HG03460 (cell line): ENCODE results near the gene CPD.
"Not testable (repeated sequence)": the region's sequence is repeated elsewhere in the genome, so short reads cannot be mapped to it uniquely, and the experiment has no call there.

Experiments used
- ATAC-seq: cut with Tn5 transposase; IDR thresholded peaks from one replicate; pipeline ENCODE4 v1.9.1; 2021; ENCODE audit not compliant: unreplicated experiment

Gene CPD

GRCh38 chr17:30381340-30381659, 2.6 kb downstream of the CPD start:
- ATAC-seq: no peak

DNA sequence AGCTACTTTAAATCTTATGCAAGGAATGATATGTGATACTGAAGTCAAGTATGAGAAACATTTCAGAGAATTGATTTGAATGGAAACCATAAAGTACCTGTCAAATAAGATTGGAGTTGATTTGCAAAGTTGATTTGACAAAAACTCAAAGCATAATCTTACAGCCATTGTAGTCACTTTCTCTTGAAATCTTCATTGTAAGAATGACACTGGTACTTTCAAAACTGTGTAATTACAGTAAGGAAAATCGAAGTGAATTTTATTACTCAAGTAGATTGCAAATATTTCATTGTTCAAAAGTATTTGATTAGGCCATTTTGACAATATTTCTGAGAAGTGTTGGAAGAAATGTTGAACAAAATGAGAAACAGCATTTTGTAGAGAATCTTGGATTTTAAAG, 3.6 kb downstream of the CPD start:
- no peak for ATAC-seq

- ATAC-seq: no peak
Measured at GRCh38 chr17:30388321-30389179, 9.8 kb downstream of the CPD start.

- no peak for ATAC-seq
Measured at GRCh38 chr17:30389756-30390300, 11.1 kb downstream of the CPD start.

GRCh38 chr17:30391534-30391933, 12.8 kb downstream of the CPD start:
- no peak for ATAC-seq

DNA sequence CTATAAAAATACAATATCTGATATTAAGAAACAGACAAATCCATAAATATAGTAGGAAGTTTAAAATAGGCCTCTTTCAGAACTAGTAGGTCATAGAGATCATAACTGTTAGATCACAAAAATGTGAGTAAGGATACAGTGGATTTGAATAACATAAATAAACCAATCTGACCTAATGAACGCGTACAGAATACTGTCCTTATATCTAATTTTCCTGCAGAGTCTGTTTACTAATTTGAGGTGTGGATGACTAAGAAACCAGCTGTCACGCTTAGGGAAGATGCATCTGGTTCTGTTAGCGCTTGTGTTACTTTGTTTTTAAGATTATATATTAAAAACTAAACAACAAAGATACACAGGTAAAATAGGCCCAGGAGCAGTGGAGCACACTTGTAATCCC, 14.8 kb downstream of the CPD start:
- ATAC-seq: no peak

DNA sequence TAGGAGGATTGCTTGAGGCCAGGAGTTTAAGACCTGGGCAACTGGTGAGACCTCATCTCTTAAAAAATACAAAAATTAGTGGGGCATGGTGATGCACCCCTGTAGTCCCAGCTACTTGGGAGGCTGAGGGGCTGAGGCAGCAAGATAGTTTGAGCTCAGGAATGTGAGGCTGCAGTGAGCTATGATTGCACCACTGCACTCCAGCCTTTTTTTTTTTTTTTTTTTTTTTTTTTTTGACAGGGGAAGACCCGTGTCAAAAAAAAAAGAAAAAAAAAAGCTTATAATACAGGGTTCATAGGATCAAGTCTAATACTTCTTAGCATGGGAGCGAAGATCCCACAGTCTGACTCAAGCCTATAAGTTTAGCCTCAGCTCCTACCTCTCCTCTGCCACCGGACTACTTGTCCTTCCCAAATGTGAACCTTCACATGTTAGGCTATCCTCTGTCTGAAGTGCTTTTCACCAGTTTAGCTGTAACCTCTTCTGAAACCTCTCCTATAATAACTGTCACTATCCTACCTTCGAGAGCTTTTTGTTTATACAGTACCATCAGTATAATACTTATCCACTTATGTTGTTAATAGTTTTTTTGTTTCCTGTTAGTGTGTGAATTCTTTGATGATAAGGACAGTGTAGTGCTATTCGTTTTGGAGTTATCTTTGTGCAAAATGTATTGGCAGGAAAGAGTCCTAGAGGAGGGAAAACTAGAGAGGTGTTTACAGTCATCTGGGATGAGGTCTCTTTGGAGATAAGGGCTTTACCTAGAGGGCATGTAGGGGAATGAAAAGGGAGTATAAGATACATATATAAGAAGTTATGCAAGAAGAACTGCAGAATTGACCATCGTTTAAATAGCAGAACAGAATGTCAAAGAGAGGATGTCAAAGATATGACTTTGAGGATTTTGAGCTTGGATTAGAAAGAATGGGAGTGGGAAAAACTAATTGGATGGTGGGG, 15.5 kb downstream of the CPD start:
- ATAC-seq: no peak

DNA sequence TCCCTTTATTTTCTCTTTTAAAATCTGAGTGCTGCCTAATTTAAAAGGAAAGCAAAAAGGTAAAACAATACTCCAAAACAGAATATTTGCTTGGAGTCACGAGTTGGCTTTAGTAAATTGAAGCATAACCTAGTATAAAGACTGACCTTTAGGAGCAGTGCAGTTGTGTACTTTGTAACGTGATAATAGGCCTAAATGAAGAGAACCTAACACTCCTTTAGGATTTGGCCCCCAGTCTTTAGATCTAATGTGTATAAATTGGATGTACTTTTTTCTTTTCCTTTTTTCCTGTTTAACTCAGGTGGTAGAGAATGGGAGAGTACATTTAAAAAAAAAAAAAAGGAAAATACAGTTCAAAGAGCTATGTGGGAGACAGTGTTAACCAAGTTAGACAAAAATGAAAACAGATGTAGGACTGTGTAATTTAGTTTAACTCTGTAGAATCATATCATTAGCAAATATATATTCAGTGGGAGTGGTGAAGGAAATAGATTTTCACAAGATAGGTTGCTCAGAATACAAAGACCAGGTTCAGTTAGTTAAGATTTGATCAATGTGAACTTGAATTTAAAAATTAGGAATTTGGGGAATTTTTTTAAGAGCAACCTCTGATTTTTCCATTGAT, 16.8 kb downstream of the CPD start:
- ATAC-seq: no peak

DNA sequence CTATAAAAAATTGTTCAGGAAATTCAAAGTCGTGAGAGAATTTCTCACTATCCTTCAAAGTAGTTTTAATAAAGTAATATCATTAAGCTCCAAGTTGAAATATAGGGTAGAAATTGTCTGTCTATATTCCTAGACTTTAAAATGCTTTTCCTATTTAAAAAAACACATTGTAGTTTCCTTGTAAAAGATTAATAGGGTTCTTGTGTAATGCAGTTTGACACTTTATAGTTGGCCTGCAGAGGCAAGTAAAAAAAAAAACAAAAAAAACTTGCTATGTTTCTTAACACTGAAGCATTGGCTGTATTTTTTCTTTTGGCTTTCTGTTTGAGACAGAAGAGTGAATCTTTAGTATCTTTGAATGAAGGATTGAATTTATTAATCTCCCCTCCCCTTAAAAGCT, 17.4 kb downstream of the CPD start:
- ATAC-seq: no peak

- no peak for ATAC-seq
Measured at GRCh38 chr17:30396612-30397011, 17.9 kb downstream of the CPD start.

DNA sequence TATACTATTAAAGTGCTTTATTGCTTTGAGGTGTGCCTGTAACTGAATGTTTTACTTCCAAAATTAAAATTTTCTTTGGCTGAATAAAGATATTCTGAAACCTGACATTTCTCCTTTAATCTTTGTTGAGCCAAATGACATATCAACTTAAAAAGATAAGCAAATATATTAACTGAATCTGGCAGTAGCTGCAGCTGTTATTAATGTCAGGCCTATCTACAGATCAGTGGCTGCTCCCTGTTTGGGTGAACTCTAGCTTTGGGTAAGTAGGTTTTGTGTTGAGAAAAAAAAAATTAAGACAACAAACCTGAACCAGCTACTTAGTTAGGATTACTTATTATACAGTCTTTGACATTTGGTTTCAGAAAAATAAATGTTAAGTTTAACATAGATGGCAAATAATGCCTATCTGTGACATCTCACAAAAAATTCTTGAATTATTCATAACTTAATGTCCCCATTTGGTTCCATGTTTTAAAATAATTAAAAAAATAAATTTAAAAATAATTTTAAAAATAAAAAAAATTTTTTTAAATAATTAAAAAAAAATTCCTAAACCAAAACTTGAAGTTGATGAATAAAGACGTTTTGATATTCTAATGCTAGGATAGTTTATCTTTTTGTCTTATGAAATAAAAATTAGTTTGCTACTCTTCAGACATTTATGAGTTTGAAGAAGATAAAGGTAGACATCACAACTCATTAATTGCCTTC, 19.8 kb downstream of the CPD start:
- no peak for ATAC-seq

- ATAC-seq: no peak
Measured at GRCh38 chr17:30401097-30401496, 22.4 kb downstream of the CPD start.

DNA sequence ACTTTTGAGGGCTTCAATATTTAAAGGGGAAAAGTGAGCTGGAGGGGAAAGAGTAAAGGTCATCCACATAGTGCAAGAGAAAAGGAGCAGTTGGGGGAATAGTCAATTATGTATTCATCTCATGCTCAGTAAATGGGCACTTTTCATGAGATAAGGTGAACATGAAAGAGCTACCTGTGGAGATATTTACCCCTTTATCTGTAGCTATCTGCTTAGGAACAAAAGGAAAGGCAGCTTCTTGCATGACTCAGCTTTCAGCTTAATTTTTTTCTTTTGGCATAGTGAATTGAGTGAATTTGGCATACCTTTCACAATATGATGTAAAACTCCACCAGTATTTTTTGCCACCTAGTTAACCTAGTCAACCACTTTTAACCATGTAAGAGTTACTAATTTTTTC, 26.4 kb downstream of the CPD start:
- ATAC-seq: no peak

DNA sequence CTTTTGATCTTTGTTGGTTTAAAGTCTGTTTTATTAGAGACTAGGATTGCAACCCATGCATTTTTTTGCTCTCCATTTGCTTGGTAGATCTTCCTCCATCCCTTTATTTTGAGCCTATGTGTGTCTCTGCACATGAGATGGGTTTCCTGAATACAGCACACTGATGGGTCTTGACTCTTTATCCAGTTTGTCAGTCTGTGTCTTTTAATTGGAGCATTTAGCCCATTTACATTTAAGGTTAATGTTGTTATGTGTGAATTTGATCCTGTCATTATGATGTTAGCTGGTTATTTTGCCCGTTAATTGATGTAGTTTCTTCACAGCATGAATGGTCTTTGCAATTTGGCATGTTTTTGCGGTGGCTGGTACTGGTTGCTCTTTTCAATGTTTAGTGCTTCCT, 31.9 kb downstream of the CPD start:
- not testable (repeated sequence) for ATAC-seq

DNA sequence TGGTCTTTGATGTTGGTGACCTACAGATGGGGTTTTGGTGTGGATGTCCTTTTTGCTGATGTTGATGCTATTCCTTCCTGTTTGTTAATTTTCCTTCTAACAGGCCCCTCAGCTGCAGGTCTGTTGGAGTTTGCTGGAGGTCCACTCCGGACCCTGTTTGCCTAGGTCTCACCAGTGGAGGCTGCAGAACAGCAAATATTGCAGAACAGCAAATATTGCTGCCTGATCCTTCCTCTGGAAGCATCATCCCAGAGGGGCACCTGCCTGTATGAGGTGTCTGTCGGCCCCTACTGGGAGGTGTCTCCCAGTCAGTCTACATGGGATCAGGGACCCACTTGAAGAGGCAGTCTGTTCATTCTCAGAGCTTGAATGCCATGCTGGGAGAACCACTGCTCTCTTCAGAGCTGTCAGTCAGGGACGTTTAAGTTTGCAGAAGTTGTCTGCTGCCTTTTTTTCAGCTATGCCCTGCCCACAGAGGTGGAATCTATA, 33.3 kb downstream of the CPD start:
- not testable (repeated sequence) for ATAC-seq

GRCh38 chr17:30413109-30413508, 34.4 kb downstream of the CPD start:
- ATAC-seq: no peak

DNA sequence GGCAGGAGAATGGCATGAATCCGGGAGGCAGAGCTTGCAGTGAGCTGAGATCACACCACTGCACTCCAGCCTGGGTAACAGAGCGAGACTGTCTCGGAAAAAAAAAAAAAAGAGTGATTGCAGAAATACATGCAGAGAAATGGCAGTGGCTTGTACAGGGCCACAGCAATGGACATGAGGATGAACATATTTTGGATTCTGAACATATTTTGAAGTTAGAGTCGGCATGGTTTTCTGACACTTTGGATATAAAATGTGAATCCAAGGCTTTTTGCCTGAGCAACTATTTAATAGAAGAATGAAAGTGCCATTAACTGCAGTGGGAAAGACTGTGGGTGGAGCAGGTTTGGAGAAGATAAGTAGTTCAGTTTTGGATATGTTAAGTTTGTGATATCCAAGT, 35.8 kb downstream of the CPD start:
- ATAC-seq: no peak

- ATAC-seq: no peak
Measured at GRCh38 chr17:30415491-30415890, 36.8 kb downstream of the CPD start.

GRCh38 chr17:30418070-30418469, 39.3 kb downstream of the CPD start:
- not testable (repeated sequence) for ATAC-seq

DNA sequence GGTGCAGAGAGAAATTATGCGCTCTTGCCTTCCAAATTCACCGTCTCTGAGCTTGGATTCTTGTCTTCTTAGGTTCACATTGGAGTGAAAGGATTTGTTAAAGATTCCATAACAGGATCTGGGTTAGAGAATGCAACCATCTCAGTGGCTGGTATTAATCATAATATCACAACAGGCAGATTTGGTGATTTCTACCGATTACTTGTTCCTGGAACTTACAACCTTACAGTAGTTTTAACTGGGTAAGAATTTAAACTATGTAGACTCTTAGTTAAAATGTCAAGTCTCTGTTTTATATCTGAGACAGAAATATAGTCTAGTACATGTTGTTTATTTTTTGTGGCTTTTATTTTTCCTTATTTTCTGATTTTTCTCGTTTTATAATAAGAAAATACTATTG, 42.9 kb downstream of the CPD start:
- ATAC-seq: no peak

- ATAC-seq: no peak
Measured at GRCh38 chr17:30422171-30422570, 43.4 kb downstream of the CPD start.
